Cerebellar nuclear complex (tissue), 1 donor: ENCODE measurements around the gene SLC39A11.

Experiments used
- DNase-seq, 2 experiments: peaks; one replicate each; lab custom pipeline; 2025; lab: John Stamatoyannopoulos, UW

Gene SLC39A11

GRCh38 chr17:72747501-72747900 is 345.0 kb downstream of the SLC39A11 start:
- no peak for DNase-seq

GRCh38 chr17:72745241-72745640 is 347.2 kb downstream of the SLC39A11 start:
- DNase-seq = no peak

DNA sequence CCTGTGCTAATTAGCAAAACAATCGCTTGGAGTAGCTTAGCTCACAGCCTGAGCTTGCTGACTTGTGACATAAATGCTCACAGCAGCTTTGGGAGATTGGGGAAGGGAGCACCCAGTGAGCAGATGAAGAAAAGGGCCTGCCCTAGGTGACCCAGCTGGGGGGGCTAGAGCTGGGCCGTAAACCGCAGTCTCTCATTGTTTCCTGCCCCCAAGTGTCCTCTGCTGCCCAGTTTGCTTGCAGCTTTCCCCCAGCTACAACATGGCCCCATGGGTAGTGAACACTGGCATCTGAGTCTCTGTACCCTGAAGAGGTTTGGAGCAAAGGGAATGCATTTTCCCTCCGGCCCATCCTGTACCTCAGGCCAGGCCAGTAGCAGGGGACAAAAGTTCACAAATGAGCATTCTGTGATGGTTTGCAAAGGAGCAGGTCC is 349.4 kb downstream of the SLC39A11 start:
- no peak for DNase-seq

- no peak for DNase-seq
These were observed 355.3 kb downstream of the SLC39A11 start for GRCh38 chr17:72737151-72737690.

DNA sequence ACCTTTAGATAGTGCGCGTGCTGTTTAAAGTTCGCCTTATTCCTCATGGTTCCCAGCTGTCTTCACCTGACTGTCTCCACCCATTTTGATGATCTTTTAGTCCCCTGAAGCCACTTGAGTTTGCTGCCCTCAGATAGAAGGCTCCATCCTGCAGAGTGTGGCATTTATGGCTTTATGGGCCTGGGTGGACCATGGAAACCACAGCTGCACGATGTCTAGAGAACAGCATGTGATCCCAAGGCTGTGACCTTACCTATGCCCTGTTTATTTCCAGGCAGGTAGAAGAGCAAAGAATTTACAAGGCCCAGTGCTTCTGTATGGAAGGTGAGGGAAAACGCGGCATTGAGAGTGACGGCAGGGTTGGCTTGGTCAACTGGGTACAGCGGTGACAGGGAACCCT is 356.9 kb downstream of the SLC39A11 start:
- DNase-seq = no peak

DNA sequence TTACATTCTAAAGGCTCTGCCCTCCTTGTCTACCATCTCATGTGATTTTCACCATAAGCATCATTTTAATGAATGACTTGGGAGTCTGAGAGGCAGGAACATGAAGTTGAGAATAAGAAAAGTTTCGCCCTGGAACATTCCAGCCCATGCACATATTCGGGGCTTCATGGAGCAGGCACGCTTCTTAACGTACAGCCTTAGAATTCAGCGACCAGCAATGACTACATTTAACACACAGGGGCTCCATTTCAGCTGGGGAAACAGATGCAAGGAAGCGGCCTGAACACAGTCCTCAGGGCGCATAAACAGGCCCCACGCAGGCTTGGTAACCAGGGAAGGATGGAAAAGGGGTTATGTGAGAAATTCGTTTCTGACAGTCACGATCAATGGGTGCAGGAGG is 357.4 kb downstream of the SLC39A11 start:
- no peak for DNase-seq

DNA sequence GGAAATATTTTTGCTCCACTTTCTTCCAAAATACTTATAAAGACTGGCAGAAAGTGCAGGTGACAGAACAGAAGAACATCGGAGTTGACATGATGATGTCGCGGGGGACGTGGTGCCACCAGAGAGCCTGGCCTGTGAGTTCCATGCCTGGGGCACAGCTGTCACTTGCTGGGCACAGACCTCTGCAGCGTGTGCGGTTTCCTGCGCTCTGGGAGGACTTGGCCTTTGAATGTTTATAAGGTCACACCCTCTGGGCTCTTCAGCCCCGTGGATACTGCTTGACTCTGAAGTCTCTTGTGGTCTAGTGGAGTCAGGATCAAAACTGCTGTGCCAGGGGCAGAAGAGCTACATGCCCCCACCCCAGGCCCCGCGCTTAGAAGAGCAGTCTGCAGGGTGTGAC is 357.9 kb downstream of the SLC39A11 start:
- no peak for DNase-seq

DNA sequence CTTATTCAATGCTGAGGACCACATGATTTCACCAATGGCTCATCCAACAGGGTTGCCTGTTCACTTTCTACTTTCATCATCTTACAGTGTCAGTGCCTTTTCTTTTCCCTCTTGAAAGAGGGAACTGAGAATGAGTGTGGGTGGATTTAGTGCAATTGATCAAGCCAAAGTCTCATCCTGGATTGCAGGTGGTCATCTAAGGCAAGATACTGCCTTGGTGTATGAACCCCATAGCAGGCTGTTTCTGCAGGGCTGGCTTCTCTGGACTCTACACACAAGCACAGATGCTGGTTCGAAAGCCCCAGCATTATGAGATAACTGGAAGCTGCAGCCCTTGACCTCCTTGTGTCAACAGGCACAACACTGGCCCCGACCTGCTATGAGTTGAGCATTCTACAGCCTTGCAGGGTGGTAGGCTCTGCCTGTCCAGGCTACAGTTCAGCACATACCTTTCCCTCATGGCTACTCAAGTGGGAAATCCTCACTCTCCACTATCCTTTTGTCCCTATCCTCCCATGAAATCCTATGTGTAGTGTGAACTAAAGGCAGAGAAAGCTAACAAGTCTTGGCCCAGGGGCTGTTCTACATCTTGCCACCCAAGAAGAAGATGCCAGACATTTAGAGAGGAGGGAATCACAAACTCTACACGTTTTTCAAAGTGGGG is 358.7 kb downstream of the SLC39A11 start:
- DNase-seq = no peak

GRCh38 chr17:72732893-72733618 is 359.4 kb downstream of the SLC39A11 start:
- no peak for DNase-seq

- DNase-seq = no peak
These were observed 362.4 kb downstream of the SLC39A11 start for GRCh38 chr17:72730077-72730476.

DNA sequence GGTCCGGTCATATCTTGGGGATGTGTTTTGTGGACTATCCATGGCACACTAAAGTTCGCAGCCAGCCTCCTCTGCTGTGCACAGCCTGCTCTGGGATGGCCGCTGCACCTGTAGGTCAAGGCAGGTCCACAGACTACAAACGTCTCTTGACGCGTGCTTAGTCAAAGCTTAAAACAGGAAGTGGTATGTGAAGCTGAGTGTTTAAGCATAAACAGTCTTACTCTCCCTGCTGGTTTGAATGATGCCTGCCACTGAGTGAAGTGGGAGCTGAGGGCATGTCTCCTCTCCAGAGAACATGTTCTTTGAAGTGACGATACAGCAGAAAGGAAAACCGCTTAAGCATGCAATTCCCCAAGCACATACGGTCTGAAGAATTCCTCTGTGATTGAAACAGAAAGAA is 365.6 kb downstream of the SLC39A11 start:
- no peak for DNase-seq

GRCh38 chr17:72725433-72726068 is 366.9 kb downstream of the SLC39A11 start:
- peak in 1 of 2 experiments; percentile 23 for DNase-seq

DNA sequence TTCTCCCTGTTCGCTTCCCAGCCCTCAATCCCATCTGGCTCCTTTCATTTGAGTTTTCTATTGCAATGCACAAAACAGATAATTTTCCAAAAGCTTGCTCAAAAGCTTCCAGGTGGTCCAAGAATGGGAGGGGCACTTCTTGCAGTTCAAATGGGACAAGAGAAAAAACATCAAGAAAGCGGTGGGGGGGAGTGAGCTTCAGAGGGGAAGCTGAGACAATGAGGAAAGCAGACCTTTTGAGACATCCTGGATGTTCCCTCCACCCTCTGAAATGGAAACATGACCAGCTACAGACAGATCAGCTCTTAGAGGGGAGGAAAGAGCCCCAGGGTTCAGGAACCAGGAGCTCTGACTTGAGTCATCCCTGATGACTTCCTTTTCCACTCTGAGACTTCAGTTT is 368.2 kb downstream of the SLC39A11 start:
- DNase-seq = no peak

DNA sequence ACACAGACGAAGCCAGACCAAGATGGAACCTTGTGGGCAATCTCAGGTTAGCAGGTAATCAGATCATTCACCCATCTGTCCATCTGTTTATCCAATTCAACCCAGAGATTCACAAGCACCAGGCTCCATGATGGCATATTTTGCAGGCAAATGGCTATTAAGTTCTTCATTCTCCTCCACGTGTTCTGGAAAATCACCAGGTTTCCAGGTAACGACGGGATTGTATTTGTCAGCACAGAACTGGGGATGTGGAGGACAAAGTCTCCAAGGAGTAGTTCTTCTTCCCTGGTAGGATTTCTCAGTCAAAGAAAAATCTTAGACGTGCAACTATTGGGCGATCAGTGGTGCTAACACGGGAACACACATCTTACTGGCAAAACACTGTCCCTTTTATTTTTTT is 368.8 kb downstream of the SLC39A11 start:
- DNase-seq = no peak

- no peak for DNase-seq
These were observed 372.0 kb downstream of the SLC39A11 start for GRCh38 chr17:72720494-72720825.

GRCh38 chr17:72719578-72720493 is 372.7 kb downstream of the SLC39A11 start:
- no peak for DNase-seq

DNA sequence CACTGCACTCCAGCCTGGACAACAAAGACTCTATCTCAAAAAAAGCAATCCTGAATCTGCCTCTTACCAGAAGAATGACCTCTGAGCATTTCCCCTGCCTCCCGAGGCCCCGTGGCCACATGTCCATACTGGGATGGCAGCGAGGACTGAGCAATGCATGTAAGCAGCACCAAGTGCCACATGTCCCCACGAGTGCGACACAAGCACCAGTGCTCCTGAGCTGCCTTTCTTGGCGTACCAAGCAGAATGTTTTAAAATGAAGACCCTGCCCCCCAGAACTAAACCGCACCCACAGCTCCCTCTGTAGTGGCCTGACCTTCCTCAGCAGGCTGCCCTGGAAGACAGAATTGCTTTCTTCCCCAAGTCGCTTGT is 373.3 kb downstream of the SLC39A11 start:
- no peak for DNase-seq

GRCh38 chr17:72717676-72718075 is 374.8 kb downstream of the SLC39A11 start:
- DNase-seq = no peak

DNA sequence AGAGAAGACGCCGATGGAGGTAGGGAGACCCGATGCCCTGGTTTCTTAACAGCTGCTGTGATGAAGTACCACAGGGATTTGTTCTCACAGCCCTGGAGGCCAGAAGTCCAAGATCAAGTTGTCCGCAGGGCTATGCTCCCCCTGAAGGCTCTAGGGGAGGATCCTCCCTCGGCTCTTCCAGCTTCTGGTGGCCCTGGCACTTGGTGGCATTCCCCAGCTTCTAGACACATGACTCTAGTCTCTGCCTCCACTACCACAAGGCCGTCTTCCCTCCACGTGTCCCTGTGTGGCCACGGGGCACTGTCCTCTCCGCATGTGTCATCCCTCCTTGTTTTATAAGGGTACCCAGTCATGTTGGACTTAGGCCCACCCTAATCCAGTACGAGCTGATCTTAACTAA is 375.2 kb downstream of the SLC39A11 start:
- DNase-seq = no peak

DNA sequence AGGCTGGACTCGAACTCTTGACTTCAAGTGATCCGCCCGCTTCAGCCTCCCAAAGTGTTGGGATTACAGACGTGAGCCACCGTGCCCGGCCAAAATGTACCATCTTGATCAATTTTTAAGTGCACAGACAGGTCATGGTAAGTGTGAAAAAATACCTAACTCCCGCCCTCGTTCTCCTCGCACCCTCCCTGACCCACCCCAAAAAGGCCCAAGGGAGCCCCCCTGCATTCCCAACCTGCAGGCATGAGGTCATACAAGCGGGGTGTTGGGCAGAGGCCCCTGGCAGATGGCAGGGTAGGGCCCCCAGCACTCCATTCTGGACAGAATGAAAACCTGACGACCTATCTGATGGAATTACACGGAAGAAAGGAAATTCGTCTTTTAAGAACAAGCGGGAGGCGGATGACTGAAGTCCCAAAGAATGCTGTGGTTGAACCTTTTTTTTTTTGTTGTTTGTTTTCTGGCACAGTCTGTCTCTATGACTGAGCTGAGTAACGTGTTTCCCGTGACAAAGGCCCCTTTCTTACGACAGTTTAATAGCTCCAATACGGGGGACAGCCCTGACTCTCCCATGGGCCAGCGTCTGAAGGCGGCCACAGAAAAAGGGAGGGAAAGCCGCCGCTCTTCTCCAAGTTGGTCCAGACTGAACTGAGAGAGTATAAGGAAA is 376.4 kb downstream of the SLC39A11 start:
- no peak for DNase-seq

GRCh38 chr17:72714357-72714966 is 378.0 kb downstream of the SLC39A11 start:
- no peak for DNase-seq
